HG03064 (cell line): ENCODE measurements around the gene HK1.

Source experiments
- ATAC-seq: cut with Tn5 transposase; IDR thresholded peaks from one replicate; pipeline ENCODE4 v1.9.1; 2021; ENCODE audit warnings: low read depth; ENCODE audit not compliant: unreplicated experiment

The HK1 gene

DNA sequence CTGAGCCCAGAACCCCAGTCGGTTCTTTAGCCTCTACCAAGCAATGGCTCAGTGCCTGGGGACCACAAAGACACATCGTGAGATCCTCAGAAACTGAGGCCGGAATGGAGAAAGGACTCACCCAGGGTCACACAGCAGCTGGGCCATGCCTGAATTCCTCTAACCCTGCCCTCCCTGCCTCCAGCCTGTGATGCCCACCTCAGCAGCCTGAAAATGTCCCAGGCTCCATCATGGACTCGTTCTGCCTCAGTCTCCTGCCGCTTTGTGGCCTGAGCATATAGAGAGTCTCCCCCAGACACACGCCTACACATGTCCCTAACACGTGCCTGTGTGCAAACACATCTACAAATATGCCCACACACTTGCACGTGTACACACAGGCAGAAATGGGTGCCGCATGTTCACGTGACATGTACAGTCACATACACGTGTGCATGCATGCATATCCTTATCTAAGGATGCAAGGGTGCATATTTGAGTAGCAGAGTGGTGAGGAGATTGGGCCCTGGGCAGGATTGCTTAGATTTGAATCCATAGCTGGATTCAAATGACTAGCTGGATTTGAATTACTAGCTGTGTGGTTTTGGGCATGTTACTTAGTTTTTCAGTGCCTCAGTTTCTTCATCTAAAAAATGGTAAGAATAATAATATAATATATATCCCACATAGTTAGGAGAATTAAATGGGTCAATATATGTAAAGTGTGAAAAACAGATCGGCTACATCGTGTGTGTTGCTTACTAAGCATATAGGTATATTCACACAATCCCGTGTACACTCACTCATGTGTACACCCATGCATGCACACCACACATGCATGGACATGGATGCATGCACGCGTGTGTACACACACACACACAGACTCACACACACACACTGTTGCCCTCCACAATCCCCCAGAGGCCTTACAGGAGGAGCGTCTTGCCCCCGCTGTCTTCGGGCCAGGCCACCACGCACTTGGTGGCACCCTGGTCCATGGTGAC lies 136.0 kb downstream of the HK1 start:
- no peak for ATAC-seq

- no peak for ATAC-seq
These were observed 136.8 kb downstream of the HK1 start for GRCh38 chr10:69415049-69415448.

GRCh38 chr10:69415951-69416350 lies 137.7 kb downstream of the HK1 start:
- no peak for ATAC-seq

- no peak for ATAC-seq
These were observed 138.4 kb downstream of the HK1 start, which contains the start of gene TACR2 for GRCh38 chr10:69416695-69417094. TACR2 (minus strand) TSS chr10:69416918; CDS start chr10:69416323, 595 bp downstream.

DNA sequence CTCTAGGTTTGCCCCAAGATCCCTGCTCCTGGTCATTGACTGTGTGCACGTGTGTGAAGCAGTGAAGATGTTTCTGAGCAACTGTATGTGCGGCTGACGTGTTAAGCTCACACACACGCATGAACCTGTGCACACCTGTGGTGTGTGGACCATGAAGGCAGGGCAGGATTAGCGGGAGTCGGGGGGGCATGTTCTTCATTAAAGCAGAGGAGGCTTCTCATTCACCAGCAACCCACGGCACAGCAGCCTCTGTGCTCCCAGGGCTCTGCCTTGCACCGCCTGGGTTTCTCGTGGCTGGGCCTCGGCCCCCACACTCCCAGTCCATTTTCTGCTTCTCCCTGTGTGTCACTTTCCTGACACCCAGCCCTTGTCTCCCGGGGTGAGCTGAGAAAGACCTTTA lies 139.2 kb downstream of the HK1 start:
- ATAC-seq: no peak

- ATAC-seq: no peak
These were observed 139.9 kb downstream of the HK1 start for GRCh38 chr10:69418052-69418752.

DNA sequence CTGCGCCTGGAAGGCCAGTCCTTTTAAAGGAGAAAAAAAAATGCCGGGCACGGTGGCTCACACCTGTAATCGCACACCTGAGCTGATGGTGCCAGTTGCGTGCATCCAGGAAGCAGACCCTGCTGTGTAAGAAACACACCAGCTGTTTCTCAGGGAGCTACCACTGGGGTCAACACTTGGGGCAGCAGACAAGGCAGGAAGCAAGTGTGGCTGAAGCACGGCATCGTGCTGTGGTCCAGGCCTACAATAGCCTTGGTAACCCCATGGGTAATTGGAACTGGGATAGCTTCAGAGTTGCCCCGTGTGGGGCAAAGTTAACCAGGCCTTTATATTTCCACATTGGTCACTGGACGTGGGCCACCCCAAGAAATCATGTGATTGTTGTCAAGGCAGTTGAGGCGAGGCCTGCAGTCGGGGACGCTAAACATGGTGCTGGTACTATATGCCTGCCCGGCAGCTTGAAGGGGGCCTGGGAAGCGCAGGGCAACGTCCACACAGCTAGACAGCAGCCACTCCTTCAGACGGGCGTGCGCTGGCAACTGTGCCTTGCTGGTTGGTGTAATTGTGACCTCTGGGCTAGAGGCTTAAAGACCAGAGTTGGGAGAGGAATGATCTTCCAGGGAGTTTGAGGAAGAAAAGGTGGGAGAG lies 140.9 kb downstream of the HK1 start:
- no peak for ATAC-seq

GRCh38 chr10:69419744-69420126 lies 141.4 kb downstream of the HK1 start:
- ATAC-seq: no peak

DNA sequence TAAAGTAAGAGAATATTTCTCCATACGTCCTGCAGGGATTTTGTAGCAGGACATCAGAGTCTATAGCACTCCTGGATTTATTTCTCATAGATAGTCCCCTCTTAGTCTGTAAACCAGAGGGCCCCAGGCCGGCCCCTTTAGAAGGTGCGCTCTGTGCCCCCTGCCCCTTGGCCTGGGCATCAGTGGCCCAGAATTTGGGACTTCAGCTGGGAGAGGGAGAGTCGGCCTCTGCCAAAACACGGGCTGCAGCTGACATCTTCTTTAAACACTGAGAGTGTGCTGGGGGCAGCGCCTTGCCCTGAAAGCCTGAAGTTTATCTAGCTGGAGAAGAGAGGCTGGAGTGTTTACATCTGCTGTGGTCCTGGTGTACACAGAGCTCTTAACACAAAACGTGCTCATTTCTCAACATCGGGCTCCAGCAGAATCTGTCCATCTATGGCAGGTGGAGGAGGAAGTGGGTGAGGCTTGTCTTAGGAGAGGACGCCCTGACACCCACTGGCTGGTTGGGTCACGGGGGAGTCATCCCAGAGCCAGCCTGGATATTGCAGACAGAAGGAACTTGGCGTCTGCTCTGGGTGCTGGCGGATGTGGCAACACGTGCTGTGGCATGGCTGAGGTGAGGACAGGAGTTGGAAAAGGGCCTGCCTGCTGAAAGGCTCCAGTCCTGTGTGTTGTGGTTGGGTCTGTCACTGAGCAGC lies 143.5 kb downstream of the HK1 start:
- no peak for ATAC-seq

DNA sequence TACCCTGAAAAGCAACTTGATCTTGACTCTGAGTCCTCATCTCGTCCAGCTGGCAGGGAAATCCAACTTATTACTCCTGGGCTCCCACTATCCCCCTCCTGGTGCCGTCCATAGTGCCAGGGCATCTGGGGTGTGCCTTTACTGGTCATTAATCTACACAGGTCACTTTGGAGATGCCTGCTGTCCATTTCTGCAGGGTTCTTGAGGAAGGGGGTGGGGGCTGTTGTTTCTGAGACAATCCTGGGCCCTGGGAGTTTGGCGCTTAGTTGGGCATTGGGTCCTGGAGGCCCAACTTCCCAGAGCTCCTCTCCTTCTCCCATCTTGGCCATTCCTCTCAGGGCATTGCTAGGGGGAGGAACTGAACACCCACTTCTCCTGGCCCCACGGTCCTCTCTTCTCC lies 144.4 kb downstream of the HK1 start:
- no peak for ATAC-seq

- no peak for ATAC-seq
These were observed 146.7 kb downstream of the HK1 start for GRCh38 chr10:69425041-69425440.

- no peak for ATAC-seq
These were observed 147.4 kb downstream of the HK1 start for GRCh38 chr10:69425511-69426298.

- ATAC-seq: no peak
These were observed 148.1 kb downstream of the HK1 start for GRCh38 chr10:69426376-69426727.

GRCh38 chr10:69428165-69428564 lies 149.9 kb downstream of the HK1 start:
- ATAC-seq: no peak

- ATAC-seq: no peak
These were observed 155.9 kb downstream of the HK1 start for GRCh38 chr10:69434169-69434568.

DNA sequence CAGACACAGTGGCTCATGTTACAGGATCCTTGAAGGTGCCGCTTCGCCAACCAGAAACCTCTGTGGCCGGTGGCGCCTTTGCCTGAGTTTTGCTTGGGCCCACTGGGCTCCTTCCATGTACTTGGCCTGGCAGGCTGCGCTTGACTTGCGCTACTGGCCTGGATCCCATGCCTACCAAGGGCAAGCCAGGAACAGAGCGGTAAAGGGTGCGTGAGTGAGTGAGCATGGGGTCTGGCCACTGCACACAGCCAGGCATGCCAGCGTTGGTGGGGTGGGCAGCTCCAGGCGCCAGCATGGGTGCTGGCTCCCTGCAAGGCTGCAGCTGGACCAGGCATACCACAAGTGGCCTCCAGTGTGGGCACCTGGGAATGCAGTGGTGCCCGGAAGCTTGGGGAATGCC lies 156.6 kb downstream of the HK1 start:
- no peak for ATAC-seq

- ATAC-seq: no peak
These were observed 157.7 kb downstream of the HK1 start for GRCh38 chr10:69435966-69436520.

DNA sequence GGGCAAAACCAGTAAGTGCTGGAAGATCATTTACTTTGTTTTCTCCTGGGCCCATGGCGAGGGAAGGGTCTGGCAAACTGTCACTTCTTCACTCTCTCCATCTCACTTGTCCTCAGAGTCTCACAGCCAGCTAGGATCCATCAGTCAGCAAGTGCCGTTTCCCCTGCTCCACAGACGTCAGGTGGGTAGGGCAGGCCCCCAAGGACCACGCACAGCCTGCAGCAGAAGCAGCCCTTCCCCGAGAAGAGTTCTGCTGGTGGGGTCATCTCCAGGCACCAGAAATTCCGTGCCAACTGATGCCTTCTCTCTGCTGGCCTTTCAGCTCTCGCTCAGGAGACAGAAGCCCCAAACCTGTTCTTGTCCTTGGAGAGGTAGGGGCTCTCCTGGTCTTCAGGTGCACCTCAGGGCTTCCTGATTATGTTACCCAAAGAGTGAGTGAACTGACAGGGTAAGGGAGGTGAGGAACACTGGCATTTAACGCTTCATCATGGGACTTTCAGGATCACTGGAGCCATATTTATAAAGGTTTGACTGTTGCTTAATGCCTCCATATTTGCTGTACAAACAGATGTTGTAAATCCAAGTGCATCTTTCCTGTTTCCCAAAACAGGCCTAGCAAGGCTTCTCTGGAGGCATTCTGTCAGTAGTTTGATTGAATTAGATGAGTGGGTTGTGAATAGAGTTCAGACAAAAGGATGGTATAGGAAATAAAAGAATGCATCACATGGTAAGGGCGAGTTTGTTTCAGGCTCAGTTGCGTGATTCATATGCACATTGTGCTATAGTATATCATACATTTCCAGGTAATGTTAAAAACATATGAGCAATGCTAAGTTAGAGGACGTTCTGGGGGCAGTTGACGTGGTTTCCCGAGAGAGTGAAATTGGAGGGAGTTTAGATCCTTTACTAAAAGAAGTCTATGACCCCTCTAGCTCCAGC lies 159.3 kb downstream of the HK1 start:
- ATAC-seq: no peak
